CD14-positive monocyte (primary cell): ENCODE measurements around the gene PTTG1. TPM values are rescaled to one million over a fixed set of nuclear protein-coding genes. Genes with fewer than 3 reads are reported as not detected.

Experiments
- DNase-seq, 3 donors: peaks; one replicate each; pipeline ENCODE4 v3.0.0-alpha.2; 2011 to 2022
- H2AFZ ChIP-seq: 2 replicates; pipeline ENCODE4 v1.6.0; 2012; ENCODE audit warnings: mild to moderate bottlenecking, low read depth, low read length, inconsistent platforms; ENCODE audit not compliant: insufficient read depth, poor library complexity, severe bottlenecking
- H3K27ac ChIP-seq, 2 donors: 1 replicate in 1 of 2; 2 replicates in 1 of 2; pipeline ENCODE4 v1.5.1; 2012 to 2013; ENCODE audit warnings: low read length in 2 of 2, control low read depth in 1 of 2, inconsistent platforms in 1 of 2, low read depth in 1 of 2, mild to moderate bottlenecking in 1 of 2
- H3K27me3 ChIP-seq, 2 donors: one replicate each; pipeline versions ENCODE4 v1.6.0 to v1.6.1; 2011 to 2013; ENCODE audit warnings: low read length in 2 of 2; ENCODE audit not compliant: control insufficient read depth in 2 of 2, insufficient read depth in 2 of 2
- H3K36me3 ChIP-seq, 2 donors: replicated peaks in 1 of 2; 1 replicate in 1 of 2; 2 replicates in 1 of 2; pipeline versions ENCODE4 v1.5.1 to v1.6.1; 2012 to 2013; ENCODE audit warnings: low read length in 2 of 2, control low read depth in 1 of 2, inconsistent platforms in 1 of 2, mild to moderate bottlenecking in 1 of 2; ENCODE audit not compliant: insufficient read depth in 2 of 2, control insufficient read depth in 1 of 2
- H3K4me1 ChIP-seq, 2 donors: 1 replicate in 1 of 2; 2 replicates in 1 of 2; pipeline versions ENCODE4 v1.5.1 to v1.6.1; 2012 to 2013; ENCODE audit warnings: low read length in 2 of 2, control low read depth in 1 of 2, inconsistent platforms in 1 of 2, mild to moderate bottlenecking in 1 of 2, moderate library complexity in 1 of 2; ENCODE audit not compliant: insufficient read depth in 2 of 2, control insufficient read depth in 1 of 2
- H3K4me2 ChIP-seq: replicated peaks from 2 replicates; pipeline ENCODE3; 2012; ENCODE audit warnings: low read length, moderate library complexity, mild to moderate bottlenecking; ENCODE audit not compliant: poor library complexity, severe bottlenecking; ENCODE audit errors: extremely low read depth
- H3K4me3 ChIP-seq, 3 experiments: fragments of 200-600 bp in 1 of 3; sonication (generic) in 1 of 3; replicated peaks in 1 of 3; 1 replicate in 2 of 3; 2 replicates in 1 of 3; pipeline ENCODE4 v1.5.1; 2011 to 2013; ENCODE audit warnings: low read length in 3 of 3, mild to moderate bottlenecking in 3 of 3, control low read depth in 2 of 3, low read depth in 2 of 3, inconsistent platforms in 1 of 3, moderate library complexity in 1 of 3
- H3K79me2 ChIP-seq: 2 replicates; pipeline ENCODE4 v1.6.0; 2012; ENCODE audit warnings: mild to moderate bottlenecking, control low read depth, inconsistent platforms, low read length, moderate library complexity; ENCODE audit not compliant: insufficient read depth
- H3K9ac ChIP-seq: 2 replicates; pipeline ENCODE4 v1.6.0; 2017; ENCODE audit warnings: low read length, mild to moderate bottlenecking; ENCODE audit not compliant: insufficient read depth, poor library complexity, severe bottlenecking
- H3K9me3 ChIP-seq, 2 donors: replicated peaks in 1 of 2; 1 replicate in 1 of 2; 2 replicates in 1 of 2; pipeline versions ENCODE4 v1.5.1 to v1.6.1; 2012 to 2013; ENCODE audit warnings: low read length in 2 of 2, control low read depth in 1 of 2; ENCODE audit not compliant: control insufficient read depth in 1 of 2, insufficient read depth in 1 of 2
- H4K20me1 ChIP-seq: 2 replicates; pipeline ENCODE4 v1.6.0; 2012; ENCODE audit warnings: mild to moderate bottlenecking, low read length, control low read depth, moderate library complexity; ENCODE audit not compliant: insufficient read depth
- H3K27ac Mint-ChIP-seq, 7 donors: one replicate each; pipeline ENCODE4 v1.8.0; 2020; ENCODE audit warnings: mild to moderate bottlenecking in 7 of 7, mixed read lengths in 7 of 7, moderate library complexity in 6 of 7, inconsistent platforms in 2 of 7
- H3K27me3 Mint-ChIP-seq, 3 donors: one replicate each; pipeline ENCODE4 v1.8.0; 2021 to 2022; ENCODE audit warnings: low read depth in 3 of 3, mild to moderate bottlenecking in 3 of 3, mixed read lengths in 3 of 3, moderate library complexity in 3 of 3, inconsistent platforms in 1 of 3
- H3K36me3 Mint-ChIP-seq, 2 donors: one replicate each; pipeline ENCODE4 v1.8.0; 2020; ENCODE audit warnings: mixed read lengths in 2 of 2, inconsistent platforms in 1 of 2, mild to moderate bottlenecking in 1 of 2
- H3K4me1 Mint-ChIP-seq: one replicate; pipeline ENCODE4 v1.8.0; 2020; ENCODE audit warnings: mild to moderate bottlenecking, mixed read lengths
- H3K4me3 Mint-ChIP-seq, 2 donors: one replicate each; pipeline ENCODE4 v1.8.0; 2020; ENCODE audit warnings: mild to moderate bottlenecking in 2 of 2, mixed read lengths in 2 of 2, moderate library complexity in 1 of 2
- H3K9me3 Mint-ChIP-seq, 7 donors: one replicate each; pipeline ENCODE4 v1.8.0; 2020 to 2022; ENCODE audit warnings: mixed read lengths in 7 of 7, mild to moderate bottlenecking in 6 of 7, moderate library complexity in 6 of 7, inconsistent platforms in 2 of 7
- WGBS: methylation state at CpG from one replicate; pipeline ENCODE4 v1.1.5; 2013; ENCODE audit warnings: missing lambda C conversion rate; ENCODE audit not compliant: insufficient coverage; 5-methylcytosine and 5-hydroxymethylcytosine counted together
- intact Hi-C, 2 donors: fragments of 100-400 bp; cut with micrococcal nuclease; formaldehyde crosslinking; loops; one replicate each; pipeline versions ENCODE4 v1.15.0 to v1.15.1; 2023
- polyA plus RNA-seq, 3 donors: library from polyadenylated mRNA; depleted of rRNA in 1 of 3; unstranded in 2 of 3; stranded (reverse) in 1 of 3; fragments of 300-500 nt in 2 of 3; fragments of >200 nt in 1 of 3; fragmentation: Illumina TruSeq in 2 of 3; gene quantifications; 1 replicate in 2 of 3; 2 replicates in 1 of 3; pipeline ENCODE4 v1.2.3, GENCODE V29; 2012 to 2021
- TF ChIP-seq, protein P1 (sequence below): fragments of 200-600 bp; IDR thresholded peaks from one replicate; pipeline ENCODE4 v1.8.0; 2022; ENCODE audit warnings: antibody characterized with exemption, mild to moderate bottlenecking

The PTTG1 gene
- polyA plus RNA-seq, 3 donors, result 2.5 to 3.6 (median 3.3) TPM

DNA sequence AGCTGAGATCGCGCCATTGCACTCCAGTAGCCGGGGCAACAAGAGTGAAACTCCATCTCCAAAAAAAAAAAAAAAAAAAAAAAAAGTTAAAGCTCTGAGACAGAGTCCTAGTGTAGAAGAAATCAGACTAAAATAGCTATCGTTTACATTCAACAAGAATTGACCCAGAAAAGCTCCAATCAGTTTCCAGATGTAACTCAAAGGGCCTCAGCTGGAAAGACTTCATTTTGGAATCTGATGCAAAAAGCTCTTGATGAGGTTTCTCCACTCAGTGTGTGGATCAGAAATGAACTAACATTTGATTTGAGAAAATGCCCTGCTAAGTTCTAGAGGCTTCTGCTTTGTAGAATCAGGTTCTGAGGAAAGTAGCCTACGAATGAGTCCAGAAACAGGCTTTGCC is 44.0 kb upstream of the PTTG1 start:
- peaks cover 4% of the 10 kb centered on the region for H3K4me1 Mint-ChIP-seq
- no peaks in the 10 kb centered on the region for H3K9me3 Mint-ChIP-seq
- H3K27ac Mint-ChIP-seq, result no peak overlapping the region
- no peak overlapping the region for H3K4me3 Mint-ChIP-seq
- intact Hi-C loops, result no loop called here
- no peak overlapping the region for H3K9ac ChIP-seq
- H4K20me1 ChIP-seq, result no peaks in the 10 kb centered on the region
- H3K27me3 Mint-ChIP-seq, result peaks cover 15 to 45% (median 18%) of the 10 kb centered on the region in 3 donors
- H2AFZ ChIP-seq, result no peak overlapping the region
- no peak overlapping the region for H3K27ac ChIP-seq
- H3K79me2 ChIP-seq, result no peaks in the 10 kb centered on the region
- 89% methylated on average over 1 of the region's 5 CpGs for WGBS
- H3K27me3 ChIP-seq, result peaks cover 21 to 22% of the 10 kb centered on the region in 2 donors
- H3K36me3 Mint-ChIP-seq, result no peaks in the 10 kb centered on the region
- no peak overlapping the region for H3K4me3 ChIP-seq
- no peak overlapping the region for H3K4me2 ChIP-seq
- no peaks in the 10 kb centered on the region for H3K4me1 ChIP-seq
- no peaks in the 10 kb centered on the region for H3K9me3 ChIP-seq
- TF ChIP-seq, protein P1, sequence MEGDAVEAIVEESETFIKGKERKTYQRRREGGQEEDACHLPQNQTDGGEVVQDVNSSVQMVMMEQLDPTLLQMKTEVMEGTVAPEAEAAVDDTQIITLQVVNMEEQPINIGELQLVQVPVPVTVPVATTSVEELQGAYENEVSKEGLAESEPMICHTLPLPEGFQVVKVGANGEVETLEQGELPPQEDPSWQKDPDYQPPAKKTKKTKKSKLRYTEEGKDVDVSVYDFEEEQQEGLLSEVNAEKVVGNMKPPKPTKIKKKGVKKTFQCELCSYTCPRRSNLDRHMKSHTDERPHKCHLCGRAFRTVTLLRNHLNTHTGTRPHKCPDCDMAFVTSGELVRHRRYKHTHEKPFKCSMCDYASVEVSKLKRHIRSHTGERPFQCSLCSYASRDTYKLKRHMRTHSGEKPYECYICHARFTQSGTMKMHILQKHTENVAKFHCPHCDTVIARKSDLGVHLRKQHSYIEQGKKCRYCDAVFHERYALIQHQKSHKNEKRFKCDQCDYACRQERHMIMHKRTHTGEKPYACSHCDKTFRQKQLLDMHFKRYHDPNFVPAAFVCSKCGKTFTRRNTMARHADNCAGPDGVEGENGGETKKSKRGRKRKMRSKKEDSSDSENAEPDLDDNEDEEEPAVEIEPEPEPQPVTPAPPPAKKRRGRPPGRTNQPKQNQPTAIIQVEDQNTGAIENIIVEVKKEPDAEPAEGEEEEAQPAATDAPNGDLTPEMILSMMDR, result no peak
- no peaks in the 10 kb centered on the region for H3K36me3 ChIP-seq
- DNase-seq, result no peak

DNA sequence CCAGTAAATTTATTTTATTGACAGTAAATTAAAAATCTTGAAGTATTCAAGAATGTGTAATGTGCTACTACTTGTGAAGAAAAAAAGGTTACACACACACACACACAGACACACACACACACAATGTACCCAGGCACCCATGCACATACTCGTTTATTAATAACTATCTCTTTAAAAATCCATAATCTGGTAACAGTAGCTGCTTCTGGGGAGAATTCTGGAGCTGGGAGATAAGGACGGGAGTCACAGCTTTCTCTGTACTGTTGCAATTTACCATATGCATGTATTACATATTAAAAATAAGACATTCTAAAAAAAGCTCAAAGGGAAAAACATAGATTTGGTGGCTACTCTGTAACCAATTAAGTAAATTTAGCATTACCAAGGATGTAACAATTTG is 43.3 kb upstream of the PTTG1 start:
- no peaks in the 10 kb centered on the region for H3K4me1 ChIP-seq
- Mint-ChIP-seq H3K4me3 (no peak overlapping the region), H3K36me3 (no peaks in the 10 kb centered on the region), H3K27me3 (peaks cover 12 to 40% (median 15%) of the 10 kb centered on the region in 3 donors), H3K9me3 (no peaks in the 10 kb centered on the region), H3K4me1 (peaks cover 4% of the 10 kb centered on the region), H3K27ac (no peak overlapping the region)
- no peaks in the 10 kb centered on the region for H3K36me3 ChIP-seq
- no CpG with 5 or more reads among the region's 2 CpGs for WGBS
- intact Hi-C loops, result no loop called here
- H3K27me3 ChIP-seq, result peaks cover 15 to 16% of the 10 kb centered on the region in 2 donors
- TF ChIP-seq, protein P1, result no peak
- H3K79me2 ChIP-seq, result no peaks in the 10 kb centered on the region
- DNase-seq, result no peak
- H3K27ac ChIP-seq, result no peak overlapping the region
- H4K20me1 ChIP-seq, result no peaks in the 10 kb centered on the region
- H3K9me3 ChIP-seq, result no peaks in the 10 kb centered on the region
- no peak overlapping the region for H3K4me2 ChIP-seq
- no peak overlapping the region for H2AFZ ChIP-seq
- no peak overlapping the region for H3K4me3 ChIP-seq
- no peak overlapping the region for H3K9ac ChIP-seq
